ENCODE data around the gene TMTC1.

DNA sequence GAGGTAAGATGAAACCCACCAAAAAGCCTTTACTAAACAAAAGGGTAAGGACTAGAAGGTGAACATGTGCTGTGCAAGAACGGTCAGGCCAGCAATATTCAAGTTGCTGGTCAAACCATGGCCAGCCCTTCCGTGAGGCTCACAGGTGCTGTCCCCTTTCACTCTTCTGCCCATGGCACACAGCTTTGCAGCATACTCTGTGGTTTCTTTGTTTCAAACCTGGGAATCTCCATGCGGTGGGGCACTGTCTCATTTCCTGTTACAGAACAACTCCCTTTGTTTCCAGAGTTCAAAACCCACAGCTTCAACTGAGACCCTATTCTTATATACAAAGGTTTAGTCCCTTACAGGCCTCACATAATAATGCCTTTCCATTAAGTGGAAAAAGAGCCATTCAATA is 284.5 kb downstream of the TMTC1 start:
- TF ChIP-seq CTCF (IDR thresholded peaks at IDR 0.05; ENCODE audit: low read depth, low read length) (no peak), EZH2phosphoT487 (IDR thresholded peaks at IDR 0.05; ENCODE audit: low read depth) (no peak)

All from OCI-LY3 (cell line).